Astrocyte (in vitro differentiated cells and primary cell): ENCODE data around the gene KMT2C.
"Not testable (repeated sequence)": the region's sequence is repeated elsewhere in the genome, so short reads cannot be mapped to it uniquely, and the experiment has no call there.

Experiments
- CTCF ChIP-seq: IDR thresholded peaks from 2 replicates; pipeline ENCODE4 v1.5.1; 2011; ENCODE audit warnings: low read depth, mild to moderate bottlenecking, inconsistent platforms, low read length, moderate library complexity; ENCODE audit not compliant: insufficient read depth
- EZH2 ChIP-seq: IDR thresholded peaks from 2 replicates; pipeline ENCODE4 v1.6.1; 2012; ENCODE audit warnings: mild to moderate bottlenecking, low read length, inconsistent platforms; ENCODE audit not compliant: insufficient read depth

GRCh38 chr7:152420950-152421349 lies 14.9 kb downstream of the KMT2C start:
- TF ChIP-seq CTCF, EZH2: not testable (repeated sequence)
